Right lobe of liver (tissue), 6 donors: ENCODE measurements around the gene VPS52. TPM values are rescaled to one million over a fixed set of nuclear protein-coding genes. Genes with fewer than 3 reads are reported as not detected.

Experiments
- ATAC-seq, 4 donors: fragments of 200-7000 bp; cut with Tn5 transposase; one replicate each; pipeline ENCODE4 v1.9.1; 2020; ENCODE audit warnings: mild to moderate bottlenecking in 4 of 4, moderate library complexity in 4 of 4
- DNase-seq, 3 donors: peaks; one replicate each; pipeline ENCODE4 v3.0.0-alpha.2; 2020
- H3K27ac ChIP-seq, 3 donors: fragments of 200-600 bp; one replicate each; pipeline ENCODE4 v1.8.0; 2022
- H3K27me3 ChIP-seq, 2 donors: fragments of 200-600 bp; one replicate each; pipeline ENCODE4 v1.8.0; 2022
- H3K36me3 ChIP-seq, 4 donors: fragments of 200-600 bp; sonication (generic) in 1 of 4; one replicate each; pipeline versions ENCODE4 v1.5.1 to v1.8.0; 2017 to 2022; ENCODE audit warnings: control low read depth in 1 of 4
- H3K4me1 ChIP-seq, 4 donors: fragments of 200-600 bp; sonication (generic) in 1 of 4; one replicate each; pipeline versions ENCODE4 v1.5.1 to v1.8.0; 2017 to 2022; ENCODE audit warnings: control low read depth in 1 of 4
- H3K4me3 ChIP-seq, 3 donors: fragments of 200-600 bp; one replicate each; pipeline ENCODE4 v1.8.0; 2022
- H3K9me3 ChIP-seq, 4 donors: fragments of 200-600 bp; sonication (generic) in 1 of 4; one replicate each; pipeline versions ENCODE4 v1.5.1 to v1.8.0; 2017 to 2022; ENCODE audit warnings: control low read depth in 1 of 4
- POLR2A ChIP-seq: fragments of 450-650 bp; IDR thresholded peaks from one replicate; pipeline ENCODE4 v1.6.1; 2017; ENCODE audit warnings: antibody characterized with exemption, mild to moderate bottlenecking
- WGBS: methylation state at CpG from one replicate; pipeline ENCODE4 v1.1.6; 2018; ENCODE audit warnings: low coverage, low lambda C conversion rate; ENCODE audit not compliant: insufficient coverage; ENCODE audit errors: missing lambda C conversion rate; 5-methylcytosine and 5-hydroxymethylcytosine counted together
- intact Hi-C, 2 donors: fragments of 100-400 bp; cut with DNase I; formaldehyde crosslinking; loops; one replicate each; pipeline versions ENCODE4 v1.11.2 to v1.14.1; 2022
- total RNA-seq, 6 experiments: library from RNA; depleted of rRNA in 2 of 6; stranded (reverse); fragments of >200 nt in 2 of 6; fragmentation: NEBNext Ultra II Directional in 3 of 6; extraction: Animal tissue kit (Norgen Biotek cat#: 25700) in 3 of 6; gene quantifications; one replicate each; pipeline versions ENCODE4 v1.1.0 to v1.2.4, GENCODE V29; 2016 to 2023
- TF ChIP-seq, protein P1 (sequence below), 4 donors: fragments of 200-600 bp in 3 of 4; fragments of 450-650 bp in 1 of 4; IDR thresholded peaks; one replicate each; pipeline versions ENCODE4 v1.5.1 to v1.8.0; 2016 to 2022; ENCODE audit warnings: antibody characterized with exemption in 4 of 4, mild to moderate bottlenecking in 2 of 4
- donor health status: DM: no; HTN: yes; CAD: no.
- donor health status: DM: no; HTN: no; CAD: no.
- donor health status: DM: no; HTN: no; CAD: no.
- donor health status: DM: no; HTN: yes; CAD: no.
- donor health status: DM: no; HTN: yes; CAD: no.

Gene VPS52
- total RNA-seq, 6 experiments from 2014 or later: 16.4 to 35.1 (median 27.5) TPM

DNA sequence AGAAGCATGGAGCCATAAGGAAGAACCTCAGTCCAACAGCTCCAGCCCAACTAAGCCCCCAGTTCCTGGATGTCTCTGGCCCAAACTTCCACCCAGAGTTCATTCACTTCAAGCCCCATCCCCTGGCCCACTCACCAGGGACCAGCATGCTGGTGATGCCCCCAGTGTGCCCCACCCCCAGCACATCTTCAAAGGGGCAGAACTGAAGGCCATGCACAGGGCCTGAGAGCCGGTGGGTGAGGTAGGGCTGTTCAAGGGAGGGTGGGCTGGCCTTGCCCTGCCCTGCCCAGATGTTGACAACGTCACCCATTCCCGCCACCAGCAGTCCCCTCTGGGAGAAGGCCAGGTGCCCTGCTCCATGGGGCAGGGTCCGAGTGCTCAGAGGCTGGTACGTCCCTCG is 8.9 kb upstream of the VPS52 start:
- TF ChIP-seq POLR2A: no peak
- TF ChIP-seq, protein P1, sequence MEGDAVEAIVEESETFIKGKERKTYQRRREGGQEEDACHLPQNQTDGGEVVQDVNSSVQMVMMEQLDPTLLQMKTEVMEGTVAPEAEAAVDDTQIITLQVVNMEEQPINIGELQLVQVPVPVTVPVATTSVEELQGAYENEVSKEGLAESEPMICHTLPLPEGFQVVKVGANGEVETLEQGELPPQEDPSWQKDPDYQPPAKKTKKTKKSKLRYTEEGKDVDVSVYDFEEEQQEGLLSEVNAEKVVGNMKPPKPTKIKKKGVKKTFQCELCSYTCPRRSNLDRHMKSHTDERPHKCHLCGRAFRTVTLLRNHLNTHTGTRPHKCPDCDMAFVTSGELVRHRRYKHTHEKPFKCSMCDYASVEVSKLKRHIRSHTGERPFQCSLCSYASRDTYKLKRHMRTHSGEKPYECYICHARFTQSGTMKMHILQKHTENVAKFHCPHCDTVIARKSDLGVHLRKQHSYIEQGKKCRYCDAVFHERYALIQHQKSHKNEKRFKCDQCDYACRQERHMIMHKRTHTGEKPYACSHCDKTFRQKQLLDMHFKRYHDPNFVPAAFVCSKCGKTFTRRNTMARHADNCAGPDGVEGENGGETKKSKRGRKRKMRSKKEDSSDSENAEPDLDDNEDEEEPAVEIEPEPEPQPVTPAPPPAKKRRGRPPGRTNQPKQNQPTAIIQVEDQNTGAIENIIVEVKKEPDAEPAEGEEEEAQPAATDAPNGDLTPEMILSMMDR (IDR thresholded peaks at IDR 0.05): no peak
- ATAC-seq: no peak
- no peaks in the 10 kb centered on the region for H3K9me3 ChIP-seq
- no peak for DNase-seq
- H3K36me3 ChIP-seq: peaks cover 0 to 38% (median 4%) of the 10 kb centered on the region in 4 donors
- WGBS: no CpG with 5 or more reads among the region's 6 CpGs
- intact Hi-C loops: no loop called here
- no peak overlapping the region for H3K4me3 ChIP-seq
- no peaks in the 10 kb centered on the region for H3K27me3 ChIP-seq
- H3K27ac ChIP-seq: no peak overlapping the region
- peaks cover 0 to 13% (median 6%) of the 10 kb centered on the region in 4 donors for H3K4me1 ChIP-seq

DNA sequence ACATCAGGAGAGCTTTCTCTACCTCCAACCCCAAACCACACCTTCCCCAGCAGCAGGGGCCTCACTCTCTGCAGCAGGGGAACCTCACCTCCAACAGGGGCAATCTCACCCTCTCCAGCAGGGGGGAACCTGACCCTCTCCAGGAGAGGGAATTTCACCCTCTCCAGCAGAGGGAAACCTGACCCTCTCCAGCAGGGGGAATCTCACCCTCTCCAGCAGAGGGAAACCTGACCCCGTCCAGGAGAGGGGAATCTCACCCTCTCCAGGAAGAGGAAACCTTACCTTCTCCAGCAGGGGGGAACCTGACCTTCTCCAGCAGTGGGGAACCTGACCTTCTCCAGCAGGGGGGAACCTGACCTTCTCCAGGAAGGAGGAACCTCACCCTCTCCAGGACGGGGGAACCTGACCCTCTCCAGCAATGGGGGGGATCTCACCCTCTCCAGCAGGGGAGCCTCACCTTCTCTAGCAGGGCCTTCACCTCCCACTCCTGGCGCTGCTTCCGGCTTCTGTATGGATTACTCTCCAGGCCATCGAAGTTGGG is 8.4 kb upstream of the VPS52 start:
- intact Hi-C loops: no loop called here
- no peaks in the 10 kb centered on the region for H3K9me3 ChIP-seq
- no peak overlapping the region for H3K27ac ChIP-seq
- no peaks in the 10 kb centered on the region for H3K27me3 ChIP-seq
- H3K4me3 ChIP-seq: no peak overlapping the region
- peaks cover 0 to 18% (median 8%) of the 10 kb centered on the region in 4 donors for H3K4me1 ChIP-seq
- no peak for DNase-seq
- peak; percentile 12 to 50 (median 35) for ATAC-seq
- TF ChIP-seq POLR2A: no peak
- TF ChIP-seq, protein P1 (IDR thresholded peaks at IDR 0.05): peak; percentile 17 to 36 (median 24)
- 29% methylated on average over 1 of the region's 5 CpGs for WGBS
- H3K36me3 ChIP-seq: peaks cover 0 to 37% (median 7%) of the 10 kb centered on the region in 4 donors

DNA sequence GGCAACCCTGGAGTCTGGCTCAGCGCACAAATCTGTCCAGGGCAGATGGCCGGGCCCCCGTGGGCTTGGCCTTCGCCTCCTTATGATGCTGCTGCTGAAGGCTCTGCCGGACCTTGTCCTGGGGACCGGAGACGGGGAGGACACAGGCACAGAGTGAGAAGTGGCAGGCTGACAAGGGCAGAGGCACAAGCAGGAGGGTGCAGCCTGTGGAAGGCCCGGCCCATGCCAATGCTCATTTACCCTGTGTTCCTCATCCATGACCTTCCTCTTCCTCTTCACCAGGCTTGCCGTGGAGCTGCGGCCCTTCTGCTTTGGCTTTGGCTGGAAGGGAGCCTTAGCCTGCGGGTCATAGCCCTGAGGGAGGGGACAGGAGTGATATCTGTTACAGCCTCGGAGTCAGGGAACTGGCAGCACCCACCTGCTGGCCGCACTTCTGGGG is 7.6 kb upstream of the VPS52 start:
- DNase-seq (no peak), ATAC-seq (peak in 3 of 4 donors; percentile 8 to 17 (median 13))
- Histone ChIP-seq H3K36me3 (peaks cover 0 to 36% (median 7%) of the 10 kb centered on the region in 4 donors), H3K27me3 (no peaks in the 10 kb centered on the region), H3K4me1 (peaks cover 2 to 25% (median 12%) of the 10 kb centered on the region in 4 donors), H3K4me3 (no peak overlapping the region), H3K9me3 (no peaks in the 10 kb centered on the region), H3K27ac (no peak overlapping the region)
- TF ChIP-seq, protein P1 (IDR thresholded peaks at IDR 0.05): no peak
- TF ChIP-seq POLR2A: no peak
- WGBS: 20% methylated on average over 1 of the region's 13 CpGs
- intact Hi-C loops: no loop called here

DNA sequence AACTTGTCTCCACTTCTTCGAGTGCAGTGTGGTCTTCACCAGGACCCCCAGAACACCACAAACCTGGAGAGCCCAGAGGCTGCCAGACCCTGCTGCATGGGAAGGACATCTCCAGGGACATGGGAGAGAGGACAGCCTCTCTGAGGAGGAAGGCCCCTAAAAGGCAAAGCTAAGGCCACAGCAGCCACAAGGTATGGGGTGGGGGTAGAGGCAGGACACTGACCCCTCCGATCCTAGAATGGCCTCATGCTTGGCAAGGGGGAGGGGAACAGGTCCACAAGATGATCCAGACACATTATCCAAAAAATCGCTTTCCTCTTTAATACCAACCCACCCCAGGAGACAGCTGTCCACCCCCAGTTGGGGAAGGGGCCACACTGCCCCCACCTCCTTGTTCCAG is 7.1 kb upstream of the VPS52 start:
- TF ChIP-seq POLR2A: no peak
- TF ChIP-seq, protein P1 (IDR thresholded peaks at IDR 0.05): no peak
- no peaks in the 10 kb centered on the region for H3K9me3 ChIP-seq
- H3K36me3 ChIP-seq: peaks cover 0 to 39% (median 6%) of the 10 kb centered on the region in 4 donors
- H3K27me3 ChIP-seq: no peaks in the 10 kb centered on the region
- H3K4me1 ChIP-seq: peaks cover 2 to 30% (median 17%) of the 10 kb centered on the region in 4 donors
- no peak overlapping the region for H3K4me3 ChIP-seq
- no peak overlapping the region for H3K27ac ChIP-seq
- intact Hi-C loops: no loop called here
- no peak for ATAC-seq
- no peak for DNase-seq
- 61% methylated on average over 2 of the region's 3 CpGs for WGBS
